ENCODE data around the gene ZFAND2A.
"Not testable (repeated sequence)": the region's sequence is repeated elsewhere in the genome, so short reads cannot be mapped to it uniquely, and the experiment has no call there.

The ZFAND2A gene

DNA sequence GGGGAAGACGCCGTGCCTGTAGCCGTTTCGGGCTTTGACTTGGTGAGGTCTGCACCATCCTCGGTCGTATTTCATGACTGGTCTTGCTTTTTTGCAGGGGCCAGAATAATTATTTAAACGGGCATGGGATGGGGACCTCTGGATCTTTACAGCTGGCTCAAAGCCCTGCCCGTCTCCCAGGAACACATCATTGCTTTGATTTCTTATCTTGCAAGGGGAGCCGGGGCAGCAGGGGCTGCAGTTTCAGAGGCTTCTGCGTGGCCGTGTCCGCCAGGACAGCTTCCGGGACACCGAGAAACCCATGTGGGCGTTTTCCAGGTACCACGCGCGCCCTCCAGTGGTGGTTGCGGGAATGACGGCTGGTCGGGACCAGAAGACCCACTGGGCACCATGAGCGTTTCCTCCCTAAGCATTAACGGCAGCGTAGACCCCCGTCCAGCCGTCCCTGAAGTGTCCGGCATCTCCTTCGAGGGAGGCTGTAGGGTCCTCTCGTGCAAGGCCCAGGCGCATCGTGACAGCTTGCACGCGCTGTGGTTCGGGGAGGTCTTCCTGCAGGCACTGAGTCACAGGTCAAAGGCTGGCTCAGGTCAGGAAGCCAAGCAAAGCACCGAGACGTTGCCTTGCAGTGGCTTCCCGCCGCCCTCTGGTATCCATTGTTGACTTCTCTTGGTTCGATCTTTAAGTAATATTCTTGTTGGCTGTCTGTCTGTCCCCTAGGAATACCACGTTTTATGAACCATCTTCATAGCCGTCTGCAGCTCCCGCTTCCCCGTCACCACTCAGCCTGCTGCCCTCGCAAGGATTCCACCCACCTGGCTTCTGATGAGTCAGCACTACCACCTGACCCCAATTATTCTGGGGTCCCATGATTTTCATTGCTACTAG lies 16.2 kb upstream of the ZFAND2A start:
- peak in 52 of 58 donors; percentile 7 to 83 (median 50) for DNase-seq

DNA sequence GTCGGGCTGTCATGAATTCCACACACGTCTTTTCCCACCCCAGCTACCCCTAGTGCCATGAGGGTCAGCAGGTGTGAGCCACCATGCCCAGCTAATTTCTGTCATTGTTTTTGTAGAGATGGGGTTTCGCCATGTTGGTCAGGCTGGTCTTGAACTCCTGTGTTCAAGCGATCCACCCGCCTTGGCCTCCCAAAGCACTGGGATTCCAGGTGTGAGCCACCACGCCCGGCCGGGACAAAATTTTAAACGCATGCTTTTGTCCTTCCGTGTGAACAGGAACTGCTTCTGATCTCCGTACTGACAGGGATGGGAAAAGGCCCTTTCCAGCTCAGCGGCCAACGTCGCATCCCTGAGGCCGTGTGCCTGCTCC lies 15.6 kb upstream of the ZFAND2A start:
- DNase-seq: no peak

DNA sequence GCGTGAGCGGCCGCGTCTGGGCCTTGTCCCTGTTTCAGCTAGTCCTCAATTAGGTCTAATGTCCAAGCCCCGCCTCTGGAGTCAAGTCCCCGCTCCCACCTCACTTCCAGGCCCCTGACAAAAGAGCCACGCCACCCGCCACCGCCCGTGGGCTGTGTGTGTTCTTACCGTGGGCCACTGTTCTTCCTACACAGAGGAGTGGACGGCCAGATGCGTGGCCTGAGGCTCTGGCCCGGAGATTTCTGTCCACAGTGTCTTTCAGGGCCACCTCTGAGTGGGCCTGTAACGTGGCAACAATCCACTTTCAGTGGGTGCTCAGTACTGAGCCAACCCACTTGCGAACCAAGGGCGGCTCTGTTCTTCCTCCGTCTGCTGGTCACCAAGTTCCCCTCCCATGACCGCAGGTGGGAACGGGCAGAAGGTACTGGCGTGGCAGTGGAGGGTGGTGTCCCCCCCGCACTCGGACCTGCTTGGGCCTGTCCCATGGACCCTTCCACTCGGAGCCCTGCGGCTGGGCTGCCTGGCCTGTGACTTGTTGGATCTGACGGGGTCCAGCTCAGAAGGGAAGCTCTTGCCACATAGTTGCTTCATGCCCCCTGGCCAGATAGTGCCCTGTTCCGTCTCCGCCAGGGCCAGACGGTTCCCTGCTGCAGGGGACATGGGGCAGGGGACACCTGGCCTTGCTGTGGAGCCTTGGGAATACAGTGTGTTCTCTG lies 15.0 kb upstream of the ZFAND2A start:
- no peak for DNase-seq

DNA sequence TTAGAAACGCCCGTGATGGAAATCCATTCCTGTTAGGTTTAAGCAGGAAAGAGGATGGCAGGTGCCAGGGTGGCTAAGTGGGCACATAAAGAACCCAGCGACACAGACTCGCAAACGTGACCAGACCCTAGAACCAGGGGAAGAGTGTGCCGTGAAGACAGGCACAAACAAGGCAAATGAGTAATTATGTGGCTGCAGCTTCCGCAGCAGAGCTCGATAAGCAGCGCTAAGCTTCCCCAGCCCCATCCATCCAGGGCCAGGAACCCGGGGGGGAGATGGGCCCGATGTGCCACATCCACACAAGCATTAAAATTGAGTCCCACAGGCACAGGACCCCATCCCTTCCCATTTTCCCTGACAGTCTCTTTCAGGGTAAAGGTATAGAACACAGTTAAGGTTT lies 14.0 kb upstream of the ZFAND2A start:
- DNase-seq: no peak

DNA sequence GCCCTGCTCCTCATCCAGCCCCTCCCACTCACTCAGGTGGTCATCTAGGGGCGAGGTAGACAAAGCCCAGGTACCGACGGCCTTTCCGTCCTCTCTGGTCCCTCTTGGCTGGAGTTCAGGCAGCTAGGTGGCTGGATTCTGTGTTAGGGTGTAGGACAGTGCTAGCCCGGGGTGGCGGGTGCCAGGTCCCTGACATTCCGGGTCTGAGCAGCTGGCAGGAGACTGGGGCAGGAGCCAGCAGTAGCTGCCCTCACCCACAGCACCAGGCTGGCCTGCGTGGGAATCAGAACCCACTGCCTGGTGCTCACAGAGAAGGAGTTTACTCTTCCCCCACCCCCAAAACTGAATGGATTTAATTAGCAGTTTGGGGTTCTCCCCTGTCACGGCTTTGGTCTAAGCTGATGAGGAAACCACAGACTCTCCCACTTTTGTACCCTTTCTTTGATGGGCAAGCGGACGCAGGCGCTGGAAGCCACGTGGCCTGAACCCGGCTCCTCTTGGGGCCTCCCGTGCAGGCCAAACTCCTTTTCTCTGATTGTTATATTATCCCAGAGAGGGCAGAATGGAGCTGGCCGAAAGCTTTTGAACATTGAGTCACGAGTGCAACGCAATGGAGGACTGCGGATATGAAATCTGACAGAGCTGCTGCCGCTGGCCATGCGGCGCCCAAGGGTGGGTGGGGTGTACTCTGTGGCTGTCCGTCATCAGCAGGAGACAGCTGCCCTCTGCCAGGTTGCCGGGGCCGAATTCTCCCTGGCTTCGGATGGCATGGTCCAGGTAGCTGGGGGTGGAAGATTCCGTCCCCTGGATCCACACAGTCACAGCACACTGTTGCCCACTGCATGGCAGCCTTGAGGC lies 12.9 kb upstream of the ZFAND2A start:
- no peak for DNase-seq

DNA sequence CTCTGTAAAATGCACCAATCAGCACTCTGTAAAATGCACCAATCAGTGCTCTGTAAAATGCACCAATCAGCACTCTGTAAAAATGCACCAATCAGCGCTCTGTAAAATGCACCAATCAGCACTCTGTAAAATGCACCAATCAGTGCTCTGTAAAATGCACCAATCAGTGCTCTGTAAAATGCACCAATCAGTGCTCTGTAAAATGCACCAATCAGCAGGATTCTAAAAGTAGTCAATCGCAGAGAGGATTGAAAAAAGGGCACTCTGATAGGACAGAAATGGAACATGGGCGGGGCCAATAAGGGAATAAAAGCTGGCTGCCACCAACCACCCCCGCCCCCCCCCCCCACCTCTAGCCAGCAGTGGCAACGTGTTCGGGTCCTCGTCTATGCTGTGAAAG lies 11.5 kb upstream of the ZFAND2A start:
- not testable (repeated sequence) for DNase-seq

DNA sequence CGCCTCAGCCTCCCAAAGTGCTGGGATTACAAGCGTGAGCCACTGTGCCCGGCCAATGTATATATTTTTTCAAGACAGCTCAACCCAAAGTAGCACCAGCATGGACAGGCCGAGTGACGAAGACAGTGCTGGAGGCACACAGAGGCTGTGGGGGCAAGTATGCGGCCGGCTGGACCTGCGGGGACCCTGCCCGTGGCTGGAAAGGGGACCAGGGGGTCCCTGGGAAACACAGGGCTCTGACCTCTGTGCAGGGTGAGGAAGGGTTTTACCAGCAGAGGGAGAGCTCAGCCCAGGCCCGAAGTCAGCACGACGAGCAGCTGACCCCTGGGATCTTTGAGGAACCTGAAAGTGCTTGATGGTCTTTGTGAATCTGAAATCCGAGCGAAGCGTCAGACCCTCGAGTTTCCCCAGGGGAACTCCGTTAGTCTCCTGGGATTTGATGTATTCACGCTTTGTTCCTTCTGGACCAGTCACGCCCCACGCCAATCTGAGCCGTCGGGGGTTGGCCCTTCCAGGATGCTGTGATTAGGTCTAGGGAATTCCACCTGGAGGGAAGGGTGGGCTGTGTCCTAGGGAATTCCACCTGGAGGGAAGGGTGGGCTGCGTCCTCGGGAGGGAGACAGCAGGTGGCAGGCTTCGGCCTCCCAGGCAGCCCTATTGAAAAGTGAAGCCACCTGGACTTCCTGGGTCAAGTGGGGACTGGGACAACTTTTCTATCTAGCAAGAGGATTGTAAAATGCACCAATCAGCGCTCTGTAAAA lies 10.9 kb upstream of the ZFAND2A start:
- DNase-seq: no peak

DNA sequence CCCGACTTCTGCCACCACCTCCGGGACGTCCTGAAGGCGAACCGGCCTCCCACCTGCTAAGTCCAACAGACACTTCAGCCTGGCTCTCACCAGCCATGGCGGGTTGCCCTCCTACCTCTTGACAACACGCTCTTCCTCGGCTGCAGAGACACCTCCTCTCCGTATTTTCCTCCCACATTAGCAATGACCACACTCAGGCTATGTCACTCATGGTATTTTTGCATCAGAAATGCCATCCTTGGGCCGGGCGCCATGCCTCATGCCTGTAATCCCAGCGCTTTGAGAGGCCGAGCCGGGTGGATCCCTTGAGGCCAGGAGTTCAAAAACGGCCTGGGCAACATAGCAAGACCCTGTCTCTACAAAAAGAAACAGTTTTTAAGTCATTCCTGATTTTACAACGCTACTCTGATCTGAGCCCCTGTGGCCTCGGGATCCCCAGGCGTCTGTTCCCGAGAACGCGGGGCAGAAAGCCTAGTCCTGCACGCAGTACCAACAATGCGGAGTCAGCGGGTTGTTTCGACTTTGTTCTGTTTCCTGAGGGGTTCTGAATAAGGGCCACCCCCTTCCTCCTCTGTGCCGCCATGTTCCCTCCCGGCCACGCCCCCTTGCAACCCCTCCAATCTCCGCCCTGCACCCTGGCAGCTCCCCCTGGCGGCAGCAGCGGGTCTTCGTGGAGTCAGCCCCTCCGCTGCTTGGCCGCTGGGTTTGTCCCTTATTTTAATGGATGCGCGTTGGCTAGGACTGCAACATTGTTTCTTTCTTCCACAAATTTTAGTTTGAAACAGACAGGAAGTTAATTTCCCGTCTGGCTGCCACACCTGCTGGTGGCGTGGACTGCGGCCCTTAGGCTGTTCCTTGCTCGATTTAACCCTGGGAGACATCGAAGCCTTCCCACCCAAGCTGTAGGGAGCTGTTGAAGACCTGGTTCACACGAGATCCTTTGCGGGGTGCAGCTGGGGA lies 9.7 kb upstream of the ZFAND2A start:
- DNase-seq: peak in 44 of 58 donors; percentile 6 to 83 (median 40)

DNA sequence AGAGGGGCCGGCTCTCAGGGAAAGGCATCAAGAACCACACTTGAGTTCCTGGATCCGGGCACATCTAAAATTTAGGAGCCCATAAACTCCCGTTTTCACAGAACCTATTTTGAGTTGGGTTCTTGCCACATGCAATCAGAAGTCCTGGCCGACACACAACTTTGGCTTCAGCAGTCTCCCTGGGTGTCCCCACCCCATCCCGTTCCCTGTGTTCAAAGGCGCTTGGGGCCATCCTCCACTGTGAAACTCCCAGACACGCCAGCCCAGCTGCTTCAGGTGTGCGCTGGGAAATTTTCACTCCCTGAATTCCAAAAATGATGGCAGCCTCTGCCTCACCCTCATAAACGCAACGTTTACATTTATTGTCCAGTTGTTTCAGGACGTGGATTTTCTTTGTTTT lies 8.4 kb upstream of the ZFAND2A start:
- no peak for DNase-seq

DNA sequence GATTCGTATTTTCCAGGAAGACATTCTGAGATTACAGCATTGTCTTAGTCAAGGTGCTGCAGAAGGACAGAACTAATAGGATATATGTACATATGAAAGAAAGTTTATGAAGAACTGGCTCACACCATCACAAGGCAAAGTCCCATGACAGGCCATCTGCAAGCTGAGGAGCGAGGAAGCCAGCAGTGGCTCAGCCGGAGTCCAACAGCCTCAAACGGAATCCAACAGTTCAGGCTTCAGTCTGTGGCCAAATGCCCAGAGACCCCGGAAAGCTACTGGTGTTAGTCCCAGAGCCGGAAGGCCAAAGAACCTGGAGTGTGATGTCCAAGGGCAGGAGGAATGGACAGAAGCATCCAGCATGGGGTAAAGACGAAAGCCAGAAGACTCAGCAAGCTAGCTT lies 4.4 kb upstream of the ZFAND2A start:
- DNase-seq: no peak

DNA sequence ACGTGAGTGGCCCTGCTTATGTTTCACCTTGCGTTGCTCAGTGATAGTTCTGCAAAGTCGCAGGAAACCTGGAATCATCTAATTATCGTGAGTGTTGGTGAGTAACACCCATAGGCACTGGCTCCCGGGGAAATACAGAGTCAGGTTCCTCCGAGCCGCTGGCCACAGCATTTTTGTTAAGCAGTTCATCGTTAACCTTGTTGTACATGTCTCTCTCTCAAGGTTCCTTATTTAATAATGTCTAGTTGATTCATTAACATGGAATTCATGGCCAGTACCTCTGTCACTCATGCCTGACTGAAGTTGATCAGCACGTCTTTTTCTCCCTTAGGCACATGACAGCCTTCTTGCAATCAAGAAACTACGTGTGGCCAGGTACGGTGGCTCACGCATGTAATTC lies 3.1 kb upstream of the ZFAND2A start:
- no peak for DNase-seq

DNA sequence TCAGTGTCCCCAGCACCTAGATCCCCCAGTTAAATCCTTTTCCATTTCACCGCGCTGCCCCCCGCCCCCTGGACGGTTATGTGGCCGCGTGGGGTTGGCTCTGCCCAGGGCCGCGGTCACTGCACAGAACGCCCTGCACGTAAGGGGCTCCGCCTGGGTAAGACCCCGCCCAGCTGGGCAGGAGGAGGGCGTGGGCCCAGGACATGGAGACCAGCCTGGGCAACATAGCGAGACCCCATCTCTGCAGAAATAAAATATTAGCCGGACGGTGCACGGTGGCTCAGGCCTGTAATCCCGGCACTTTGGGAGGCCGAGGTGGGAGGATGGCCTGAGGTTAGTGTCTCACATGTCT lies 650 bp upstream of the ZFAND2A start:
- DNase-seq: peak in 9 of 58 donors; percentile 18 to 76 (median 44)

DNA sequence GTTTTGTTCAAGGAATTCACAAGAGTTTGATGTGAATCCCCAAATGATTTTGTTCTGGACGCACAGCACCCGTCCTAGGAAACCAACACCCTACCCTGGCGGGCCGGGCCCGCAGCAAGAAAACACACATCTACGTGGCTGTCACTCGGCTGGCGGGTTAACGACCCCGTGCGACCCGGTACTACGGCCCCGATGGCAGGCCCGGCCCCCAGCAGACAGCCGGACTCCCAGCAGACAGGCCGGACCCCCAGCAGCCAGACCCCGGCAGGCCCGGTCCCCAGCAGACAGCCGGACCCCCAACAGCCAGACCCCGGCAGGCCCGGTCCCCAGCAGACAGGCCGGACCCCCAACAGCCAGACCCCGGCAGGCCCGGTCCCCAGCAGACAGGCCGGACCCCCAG lies 765 bp downstream of the ZFAND2A start:
- not testable (repeated sequence) for DNase-seq

DNA sequence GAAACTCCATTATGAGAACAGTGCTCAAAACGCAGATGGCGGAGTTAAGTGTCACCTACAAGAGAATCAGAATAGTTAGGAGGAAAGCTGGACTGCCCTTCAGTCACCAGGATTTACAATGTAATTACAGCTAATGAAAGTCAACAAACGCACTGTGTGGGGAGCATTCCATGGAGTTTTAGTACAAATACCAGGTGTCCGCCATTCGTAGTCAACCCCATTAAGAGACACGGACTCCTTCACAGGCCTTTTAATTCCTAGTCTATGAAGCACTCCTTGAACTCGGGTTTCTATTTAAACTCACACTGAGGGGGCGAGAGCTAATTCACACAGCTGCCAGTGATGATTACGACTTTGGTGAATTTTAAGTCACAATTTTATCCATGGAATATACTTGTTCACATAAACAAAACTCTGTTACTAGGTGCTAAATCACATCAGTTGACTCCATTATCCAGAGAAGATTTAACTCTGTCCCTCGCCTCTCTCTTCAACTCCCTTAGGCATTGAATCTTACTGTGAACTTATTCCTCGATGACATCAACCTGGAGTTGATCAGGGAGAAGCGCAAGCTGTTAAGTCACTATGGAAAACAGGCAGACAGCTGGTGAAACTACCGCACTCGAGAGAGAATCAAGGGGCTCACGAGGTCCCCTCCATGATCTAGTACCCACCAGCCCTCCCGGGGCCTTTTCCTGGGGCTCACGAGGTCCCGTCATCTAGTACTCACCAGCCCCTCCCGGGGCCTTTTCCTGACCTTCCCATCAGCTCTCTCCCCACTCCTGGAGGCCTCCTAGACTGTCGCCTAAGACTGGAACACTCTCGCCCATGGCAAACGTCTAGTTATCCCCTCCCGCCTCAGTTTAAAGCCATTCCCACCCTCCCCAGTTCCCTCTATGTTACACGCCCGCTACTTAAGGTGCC lies 1.5 kb downstream of the ZFAND2A start:
- no peak for DNase-seq

DNA sequence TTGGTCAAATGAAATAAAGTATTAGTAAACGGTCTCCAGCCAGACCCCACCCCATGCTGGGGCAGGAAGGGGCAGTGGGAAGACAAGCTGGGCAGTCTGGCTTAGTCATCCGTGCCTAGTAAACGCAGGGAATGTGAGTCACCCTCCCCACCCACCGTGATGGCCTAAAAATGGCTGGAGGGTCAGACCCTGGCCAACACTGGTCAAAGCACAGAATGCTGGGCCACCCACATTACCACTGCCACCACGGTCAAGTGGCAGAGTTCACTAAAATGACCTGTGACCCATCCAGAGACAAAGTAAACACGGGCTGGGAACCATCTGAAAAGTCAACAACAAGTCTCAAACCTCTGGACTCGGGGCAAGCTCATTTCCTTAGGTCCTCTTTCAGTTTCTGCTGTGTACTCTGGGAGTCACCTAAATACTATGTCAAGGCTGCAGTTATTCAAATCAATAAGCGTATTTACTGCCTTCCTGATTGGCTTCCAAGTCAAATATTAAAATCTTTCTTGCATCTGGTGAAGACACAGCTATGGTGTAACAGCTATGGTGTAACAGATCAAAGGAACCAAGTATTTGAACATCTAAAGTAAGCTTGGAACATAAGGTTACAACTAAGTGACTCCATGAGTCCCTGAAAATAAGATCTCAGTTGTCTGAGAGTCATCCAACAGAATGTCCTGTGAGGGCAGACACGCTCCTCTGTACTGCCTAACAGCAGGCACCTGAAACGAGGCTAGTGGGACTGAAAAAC lies 3.0 kb downstream of the ZFAND2A start:
- no peak for DNase-seq

DNA sequence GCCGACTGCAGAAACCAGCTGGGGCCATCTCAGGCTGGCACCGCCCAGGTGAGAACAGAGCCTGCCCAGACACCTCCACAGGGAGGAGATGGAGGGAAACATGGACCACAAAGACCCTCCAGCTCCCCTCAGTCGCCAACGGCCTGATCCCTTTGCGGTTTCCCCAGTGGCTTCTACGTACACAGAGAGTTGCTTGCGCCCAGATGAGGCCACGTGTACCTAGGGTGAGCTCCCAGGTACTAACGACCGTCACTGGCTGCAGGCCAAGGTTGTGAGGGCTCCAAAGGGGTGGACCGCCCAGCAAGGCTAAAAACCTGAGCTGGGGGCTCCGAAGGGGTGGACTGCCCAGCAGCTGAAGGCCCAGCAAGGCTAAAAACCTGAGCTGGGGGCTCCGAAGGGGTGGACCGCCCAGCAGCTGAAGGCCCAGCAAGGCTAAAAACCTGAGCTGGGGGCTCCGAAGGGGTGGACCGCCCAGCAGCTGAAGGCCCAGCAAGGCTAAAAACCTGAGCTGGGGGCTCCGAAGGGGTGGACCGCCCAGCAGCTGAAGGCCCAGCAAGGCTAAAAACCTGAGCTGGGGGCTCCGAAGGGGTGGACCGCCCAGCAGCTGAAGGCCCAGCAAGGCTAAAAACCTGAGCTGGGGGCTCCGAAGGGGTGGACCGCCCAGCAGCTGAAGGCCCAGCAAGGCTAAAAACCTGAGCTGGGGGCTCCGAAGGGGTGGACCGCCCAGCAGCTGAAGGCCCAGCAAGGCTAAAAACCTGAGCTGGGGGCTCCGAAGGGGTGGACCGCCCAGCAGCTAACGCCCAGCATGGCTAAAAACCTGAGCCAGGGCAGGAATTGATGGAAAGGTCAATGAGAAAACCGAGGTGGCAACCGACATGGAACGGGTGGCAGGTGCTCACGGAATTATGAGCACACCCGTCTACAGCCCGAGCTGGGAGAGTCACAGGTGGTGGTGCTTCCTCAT lies 3.9 kb downstream of the ZFAND2A start:
- DNase-seq: not testable (repeated sequence)
